SKM-1 treated with dmso at 0.1 percent for 144 hours (cell line): ENCODE results near the gene SPTBN2.

ENCODE experiments used
- DNase-seq: peaks from one replicate; lab custom pipeline; 2025; ENCODE audit not compliant: unreplicated experiment; lab: John Stamatoyannopoulos, UW

Gene SPTBN2

GRCh38 chr11:66728693-66729385 is at the start of gene SPTBN2:
TSS of gene SPTBN2 (minus strand) at chr11:66729216. CDS start at chr11:66721240, 7,976 bp downstream.
- no peak for DNase-seq

GRCh38 chr11:66768818-66769217 is 39.8 kb upstream of the SPTBN2 start:
- DNase-seq: no peak

- DNase-seq: no peak
Measured at GRCh38 chr11:66768088-66768521, 39.1 kb upstream of the SPTBN2 start.

- no peak for DNase-seq
Measured at GRCh38 chr11:66767666-66768065, 38.6 kb upstream of the SPTBN2 start.

GRCh38 chr11:66766681-66767080 is 37.7 kb upstream of the SPTBN2 start:
- DNase-seq: no peak

- DNase-seq: no peak
Measured at GRCh38 chr11:66762088-66762487, 33.1 kb upstream of the SPTBN2 start.

- no peak for DNase-seq
Measured at GRCh38 chr11:66752148-66752547, 23.1 kb upstream of the SPTBN2 start.

- no peak for DNase-seq
Measured at GRCh38 chr11:66749091-66749490, 20.1 kb upstream of the SPTBN2 start.

GRCh38 chr11:66747480-66747879 is 18.5 kb upstream of the SPTBN2 start:
- no peak for DNase-seq

GRCh38 chr11:66745356-66746235 is 16.6 kb upstream of the SPTBN2 start:
- DNase-seq: no peak

- peak; percentile 64 for DNase-seq
Measured at GRCh38 chr11:66744485-66745355, 15.7 kb upstream of the SPTBN2 start.

GRCh38 chr11:66743271-66743968 is 14.4 kb upstream of the SPTBN2 start:
- DNase-seq: no peak

GRCh38 chr11:66741153-66741552 is 12.1 kb upstream of the SPTBN2 start:
- no peak for DNase-seq

GRCh38 chr11:66739983-66740382 is 11.0 kb upstream of the SPTBN2 start:
- DNase-seq: no peak

- no peak for DNase-seq
Measured at GRCh38 chr11:66734215-66734614, 5.2 kb upstream of the SPTBN2 start.

GRCh38 chr11:66729447-66729846 is 431 bp upstream of the SPTBN2 start:
- no peak for DNase-seq

- no peak for DNase-seq
Measured at GRCh38 chr11:66728038-66728692, 851 bp downstream of the SPTBN2 start.

- DNase-seq: no peak
Measured at GRCh38 chr11:66727282-66728037, 1.6 kb downstream of the SPTBN2 start.

GRCh38 chr11:66725647-66726046 is 3.4 kb downstream of the SPTBN2 start:
- DNase-seq: no peak
